Measurements from ENCODE around the gene HEMK1.

HEMK1 gene

GRCh38 chr3:50603261-50604109 lies 34.2 kb downstream of the HEMK1 start:
- DNase-seq = no peak

- no peak for DNase-seq
Measured at GRCh38 chr3:50604110-50604621, 34.8 kb downstream of the HEMK1 start.

GRCh38 chr3:50604628-50605588 lies 35.6 kb downstream of the HEMK1 start:
- peak; percentile 23 for DNase-seq

- DNase-seq = peak; percentile 21
Measured at GRCh38 chr3:50605901-50606326, 36.6 kb downstream of the HEMK1 start.

- DNase-seq = peak; percentile 11
Measured at GRCh38 chr3:50606596-50606995, 37.3 kb downstream of the HEMK1 start.

GRCh38 chr3:50607271-50608091 lies 38.2 kb downstream of the HEMK1 start:
- DNase-seq = no peak

GRCh38 chr3:50608278-50608677 lies 39.0 kb downstream of the HEMK1 start:
- no peak for DNase-seq

- no peak for DNase-seq
Measured at GRCh38 chr3:50609071-50609762, 39.9 kb downstream of the HEMK1 start.

- DNase-seq = no peak
Measured at GRCh38 chr3:50609763-50610085, 40.4 kb downstream of the HEMK1 start.

- DNase-seq = no peak
Measured at GRCh38 chr3:50610181-50610971, 41.1 kb downstream of the HEMK1 start.

GRCh38 chr3:50610992-50611463 lies 41.7 kb downstream of the HEMK1 start:
- no peak for DNase-seq

- peak; percentile 98 for DNase-seq
Measured at GRCh38 chr3:50611464-50612233, 42.3 kb downstream of the HEMK1 start, which contains the start of gene CISH. TSS of gene CISH (minus strand) at chr3:50611774. CDS start at chr3:50611650, 124 bp downstream.

GRCh38 chr3:50612234-50612882 lies 43.0 kb downstream of the HEMK1 start:
- DNase-seq = no peak

GRCh38 chr3:50612970-50613846 lies 43.9 kb downstream of the HEMK1 start:
- DNase-seq = no peak

- no peak for DNase-seq
Measured at GRCh38 chr3:50615190-50615589, 45.9 kb downstream of the HEMK1 start.

GRCh38 chr3:50616003-50616769 lies 46.9 kb downstream of the HEMK1 start:
- peak; percentile 91 for DNase-seq

GRCh38 chr3:50616770-50617095 lies 47.4 kb downstream of the HEMK1 start:
- peak; percentile 95 for DNase-seq

All from femur (tissue), 1 donor.